HepG2 (cell line): Measurements from ENCODE around the gene CCDC33. TPM values are rescaled to one million over a fixed set of nuclear protein-coding genes. Genes with fewer than 3 reads are reported as not detected.

Experiments
- polyA plus RNA-seq, 8 experiments: library from polyadenylated mRNA; depleted of rRNA in 3 of 8; stranded (reverse) in 7 of 8; unstranded in 1 of 8; fragments of >200 nt; fragmentation: Illumina TruSeq in 4 of 8; extraction: Trizol in 4 of 8; gene quantifications; 2 replicates each; pipeline versions ENCODE4 v1.2.1 to v1.2.3, GENCODE V29; 2011 to 2016; ENCODE audit warnings: low read depth in 4 of 8, missing spikeins in 1 of 8, mixed read lengths in 1 of 8; ENCODE audit not compliant: insufficient read depth in 1 of 8
- total RNA-seq, 5 experiments: library from RNA; depleted of rRNA; stranded (reverse); fragments of >200 nt; fragmentation: Illumina TruSeq; extraction: Trizol; gene quantifications; 2 replicates each; pipeline ENCODE4 v1.2.3, GENCODE V29; 2016; ENCODE audit warnings: low read depth in 1 of 5

The CCDC33 gene
- total and polyA plus RNA-seq, 2 of the 13 experiments (the other 11 are each of a cell fraction or from before 2014, with no cell fraction given) = 0.30 TPM; not detected in 1

Other genes with a start within 250 kb of the CCDC33 start
- 2.7 and 3.7 TPM in 2 replicates for gene STOML1, start 244.0 kb upstream of the CCDC33 start, total RNA-seq (2016; rRNA removed; fragmentation: Illumina TruSeq; extraction: Trizol)
- 3.5 TPM in 2 replicates for gene STOML1, start 244.0 kb upstream of the CCDC33 start, polyA plus RNA-seq (2011; rRNA removed)
- 2.9 and 3.9 TPM in 2 replicates for gene PML, start 241.6 kb upstream of the CCDC33 start, total RNA-seq (2016; rRNA removed; fragmentation: Illumina TruSeq; extraction: Trizol)
- gene PML, start 241.6 kb upstream of the CCDC33 start, polyA plus RNA-seq (2011; rRNA removed) = 2.9 and 3.9 TPM in 2 replicates
- 0.04 TPM in 1 of 2 replicates, not detected in the other for gene GOLGA6A, start 153.8 kb upstream of the CCDC33 start, total RNA-seq (2016; rRNA removed; fragmentation: Illumina TruSeq; extraction: Trizol)
- gene GOLGA6A, start 153.8 kb upstream of the CCDC33 start, polyA plus RNA-seq (2011; rRNA removed) = 0.22 TPM in 1 of 2 replicates, not detected in the other
- not detected in 2 replicates for gene ISLR2, start 105.7 kb upstream of the CCDC33 start, total RNA-seq (2016; rRNA removed; fragmentation: Illumina TruSeq; extraction: Trizol)
- not detected in 2 replicates for gene ISLR2, start 105.7 kb upstream of the CCDC33 start, polyA plus RNA-seq (2011; rRNA removed)
- not detected in 2 replicates for gene ISLR, start 62.6 kb upstream of the CCDC33 start, total RNA-seq (2016; rRNA removed; fragmentation: Illumina TruSeq; extraction: Trizol)
- not detected in 2 replicates for gene ISLR, start 62.6 kb upstream of the CCDC33 start, polyA plus RNA-seq (2011; rRNA removed)
- gene STRA6, start 33.5 kb upstream of the CCDC33 start, total RNA-seq (2016; rRNA removed; fragmentation: Illumina TruSeq; extraction: Trizol) = 0.81 and 2.1 TPM in 2 replicates
- 1.6 TPM in 2 replicates for gene STRA6, start 33.5 kb upstream of the CCDC33 start, polyA plus RNA-seq (2011; rRNA removed)
- 0.66 and 0.86 TPM in 2 replicates for gene CYP11A1, start 131.3 kb downstream of the CCDC33 start, total RNA-seq (2016; rRNA removed; fragmentation: Illumina TruSeq; extraction: Trizol)
- 0.92 and 1.4 TPM in 2 replicates for gene CYP11A1, start 131.3 kb downstream of the CCDC33 start, polyA plus RNA-seq (2011; rRNA removed)
- gene SEMA7A, start 197.6 kb downstream of the CCDC33 start, total RNA-seq (2016; rRNA removed; fragmentation: Illumina TruSeq; extraction: Trizol) = 7.1 and 15.8 TPM in 2 replicates
- 9.0 and 11.3 TPM in 2 replicates for gene SEMA7A, start 197.6 kb downstream of the CCDC33 start, polyA plus RNA-seq (2011; rRNA removed)
- 55.0 and 63.2 TPM in 2 replicates for gene UBL7, start 224.8 kb downstream of the CCDC33 start, total RNA-seq (2016; rRNA removed; fragmentation: Illumina TruSeq; extraction: Trizol)
- gene UBL7, start 224.8 kb downstream of the CCDC33 start, polyA plus RNA-seq (2011; rRNA removed) = 63.5 and 65.3 TPM in 2 replicates